GM12874 (cell line): ENCODE results near the gene MCF2L.

Source experiments
- CTCF ChIP-seq: IDR thresholded peaks from 2 replicates; pipeline ENCODE4 v1.5.1; 2011; ENCODE audit warnings: low read depth, mild to moderate bottlenecking, control low read depth, low read length, moderate library complexity; ENCODE audit not compliant: insufficient read depth

MCF2L gene

GRCh38 chr13:113013878-113014751 is 45.1 kb downstream of the MCF2L start:
- TF ChIP-seq CTCF, result no peak

- no peak for TF ChIP-seq CTCF
Measured at GRCh38 chr13:113014752-113015745, 46.0 kb downstream of the MCF2L start.

- no peak for TF ChIP-seq CTCF
Measured at GRCh38 chr13:113015826-113016525, 47.0 kb downstream of the MCF2L start.

GRCh38 chr13:113016526-113017295 is 47.7 kb downstream of the MCF2L start:
- no peak for TF ChIP-seq CTCF

GRCh38 chr13:113017506-113018215 is 48.6 kb downstream of the MCF2L start:
- no peak for TF ChIP-seq CTCF

- TF ChIP-seq CTCF, result no peak
Measured at GRCh38 chr13:113018676-113019465, 49.9 kb downstream of the MCF2L start.
